Astrocyte of the spinal cord (primary cell): ENCODE results near the gene NBDY.

Experiments
- DNase-seq: peaks from one replicate; pipeline ENCODE4 v3.0.0; 2011; ENCODE audit warnings: low read depth, low spot score
- H3K4me3 ChIP-seq: 2 replicates; pipeline ENCODE4 v1.5.1; 2011; ENCODE audit warnings: low read depth, mild to moderate bottlenecking, low read length, moderate library complexity
- CTCF ChIP-seq: IDR thresholded peaks from 2 replicates; pipeline ENCODE4 v1.5.1; 2012; ENCODE audit warnings: low read depth, mild to moderate bottlenecking, low read length, inconsistent platforms
- in situ Hi-C: cut with HindIII; loops from 2 replicates; pipeline ENCODE4 v1.10.0; 2017; ENCODE audit warnings: low sequenced_read_pairs

NBDY gene

GRCh38 chrX:56853436-56853835 is 124.4 kb downstream of the NBDY start:
- H3K4me3 ChIP-seq = no peak overlapping the region
- DNase-seq = no peak
- in situ Hi-C loops = no loop called here
- TF ChIP-seq CTCF = no peak

GRCh38 chrX:56857042-56857441 is 128.0 kb downstream of the NBDY start:
- DNase-seq = no peak
- no peak for TF ChIP-seq CTCF
- in situ Hi-C loops = no loop called here
- H3K4me3 ChIP-seq = no peak overlapping the region

- TF ChIP-seq CTCF = no peak
- no peak overlapping the region for H3K4me3 ChIP-seq
- no peak for DNase-seq
- in situ Hi-C loops = no loop called here
Measured at GRCh38 chrX:56860888-56861287, 131.8 kb downstream of the NBDY start.
